K562 (cell line): Measurements from ENCODE around the gene TACC3.

Source experiments
- BMI1 ChIP-seq: fragments of 150-350 bp; IDR thresholded peaks from 2 replicates; pipeline ENCODE4 v1.6.1; 2014; ENCODE audit warnings: low read length
- CBFA2T3 ChIP-seq: fragments of 450-650 bp; IDR thresholded peaks from 2 replicates; pipeline ENCODE4 v1.6.1; 2017
- CBFB ChIP-seq: sonication (generic); formaldehyde crosslinking; IDR thresholded peaks from 2 replicates; pipeline ENCODE4 v1.4.0; 2020; ENCODE audit warnings: mild to moderate bottlenecking, missing genetic modification reagents
- CBX8 ChIP-seq: fragments of 200-600 bp; sonication (generic); IDR thresholded peaks from 2 replicates; pipeline ENCODE4 v1.6.1; 2012; ENCODE audit warnings: borderline replicate concordance, mixed run types, low read depth, mild to moderate bottlenecking, moderate library complexity, mixed read lengths, low read length, control low read depth, inconsistent platforms; ENCODE audit not compliant: poor library complexity, severe bottlenecking; ENCODE audit errors: extremely low read depth
- JUN ChIP-seq, 2 experiments: sonication (generic) in 1 of 2; formaldehyde crosslinking in 1 of 2; IDR thresholded peaks; 2 replicates each; pipeline versions ENCODE4 v1.6.1 to v1.8.0; 2012 to 2022; ENCODE audit warnings: borderline replicate concordance in 2 of 2, mild to moderate bottlenecking in 2 of 2, improper control_type of control experiment in 1 of 2, low read depth in 1 of 2, low read length in 1 of 2, missing genetic modification reagents in 1 of 2
- MTF1 ChIP-seq: fragments of 250-450 bp; sonication (Bioruptor Pico); IDR thresholded peaks from 2 replicates; pipeline ENCODE4 v1.9.0; 2021; ENCODE audit warnings: moderate library complexity, mild to moderate bottlenecking, inconsistent platforms, borderline replicate concordance
- NBN ChIP-seq: fragments of 450-650 bp; IDR thresholded peaks from 2 replicates; pipeline ENCODE4 v1.6.1; 2016; ENCODE audit warnings: low read depth, mild to moderate bottlenecking
- SMAD3 ChIP-seq: fragments of 450-650 bp; formaldehyde crosslinking; conservative IDR thresholded peaks from 2 replicates; pipeline ENCODE4 v1.4.0; 2020; ENCODE audit warnings: mild to moderate bottlenecking
- USF2 ChIP-seq: sonication (generic); formaldehyde crosslinking; IDR thresholded peaks from 2 replicates; pipeline ENCODE4 v1.5.0; 2020; ENCODE audit warnings: missing genetic modification reagents
- ZNF134 ChIP-seq: fragments of 250-450 bp; sonication (Bioruptor Pico); conservative IDR thresholded peaks from 2 replicates; pipeline ENCODE4 v1.4.0; 2020
- ZNF212 ChIP-seq: fragments of 450-650 bp; formaldehyde crosslinking; IDR thresholded peaks from 2 replicates; pipeline ENCODE4 v1.4.0; 2020; ENCODE audit warnings: mild to moderate bottlenecking
- ZNF444 ChIP-seq: fragments of 250-450 bp; sonication (Bioruptor Pico); IDR thresholded peaks from 2 replicates; pipeline ENCODE4 v1.4.0; 2020; ENCODE audit warnings: mild to moderate bottlenecking, moderate library complexity
- ZNF766 ChIP-seq: fragments of 200-800 bp; sonication (Bioruptor generic); conservative IDR thresholded peaks from 2 replicates; pipeline ENCODE4 v1.6.1; 2016; ENCODE audit warnings: missing genetic modification characterization, missing compliant biosample characterization
- ZZZ3 ChIP-seq: fragments of 450-650 bp; IDR thresholded peaks from 2 replicates; pipeline ENCODE4 v1.6.1; 2016; ENCODE audit warnings: antibody characterized with exemption, mild to moderate bottlenecking, moderate library complexity

GRCh38 chr4:1771555-1772305 is 50.4 kb downstream of the TACC3 start:
- TF ChIP-seq USF2 (CRISPR knock-in tag) (no peak), CBX8 (no peak), SMAD3 (CRISPR knock-in tag) (no peak), BMI1 (no peak), NBN (no peak), ZNF134 (CRISPR knock-in tag) (no peak), ZZZ3 (no peak), ZNF766 (CRISPR knock-in tag) (no peak), ZNF212 (CRISPR knock-in tag) (no peak), CBFA2T3 (no peak), MTF1 (CRISPR knock-in tag) (no peak), JUN (IDR thresholded peaks at IDR 0.05; ENCODE audit: borderline replicate concordance, low read depth, low read length) (no peak), JUN (CRISPR knock-in tag; IDR thresholded peaks at IDR 0.05; ENCODE audit: borderline replicate concordance) (no peak), CBFB (CRISPR knock-in tag) (no peak), ZNF444 (CRISPR knock-in tag) (no peak)
